Naive thymus-derived CD8-positive, alpha-beta T cell (primary cell): Measurements from ENCODE around the gene TSHR. TPM values are rescaled to one million over a fixed set of nuclear protein-coding genes. Genes with fewer than 3 reads are reported as not detected.
"Not testable (repeated sequence)": the region's sequence is repeated elsewhere in the genome, so short reads cannot be mapped to it uniquely, and the experiment has no call there.

ENCODE experiments used
- ATAC-seq, 2 donors: fragments of 150-1000 bp; cut with Tn5 transposase in 1 of 2; sonication (Bioruptor Pico), chemical (Tn5 transposase) in 1 of 2; 1 replicate in 1 of 2; 2 replicates in 1 of 2; pipeline ENCODE4 v1.10.0; 2021; ENCODE audit warnings: mild to moderate bottlenecking in 2 of 2, moderate library complexity in 2 of 2
- POLR2A ChIA-PET: fragments of 350-600 bp; sonication (Branson Sonifier 250); formaldehyde crosslinking; loops from one replicate; lab custom pipeline; 2021; ENCODE audit warnings: antibody characterized with exemption; lab: Charles Lee
- DNase-seq, 10 donors: peaks; one replicate each; pipeline versions ENCODE4 v3.0.0 to v3.0.0-alpha.2; 2020 to 2022
- H3K27ac Mint-ChIP-seq, 10 donors: one replicate each; pipeline ENCODE4 v1.8.0; 2020 to 2022; ENCODE audit warnings: mild to moderate bottlenecking in 10 of 10, mixed read lengths in 10 of 10, moderate library complexity in 4 of 10, inconsistent platforms in 1 of 10
- H3K27me3 Mint-ChIP-seq, 5 donors: one replicate each; pipeline ENCODE4 v1.8.0; 2021 to 2022; ENCODE audit warnings: mixed read lengths in 5 of 5
- H3K36me3 Mint-ChIP-seq, 3 donors: one replicate each; pipeline ENCODE4 v1.8.0; 2020 to 2022; ENCODE audit warnings: mixed read lengths in 3 of 3, mild to moderate bottlenecking in 2 of 3, inconsistent platforms in 1 of 3
- H3K4me1 Mint-ChIP-seq, 4 donors: one replicate each; pipeline ENCODE4 v1.8.0; 2021 to 2022; ENCODE audit warnings: mixed read lengths in 4 of 4
- H3K4me3 Mint-ChIP-seq, 10 donors: one replicate each; pipeline ENCODE4 v1.8.0; 2020 to 2022; ENCODE audit warnings: mild to moderate bottlenecking in 10 of 10, mixed read lengths in 10 of 10, moderate library complexity in 6 of 10, inconsistent platforms in 1 of 10
- H3K9me3 Mint-ChIP-seq, 9 donors: one replicate each; pipeline ENCODE4 v1.8.0; 2020 to 2022; ENCODE audit warnings: mixed read lengths in 9 of 9, mild to moderate bottlenecking in 3 of 9, inconsistent platforms in 1 of 9, moderate library complexity in 1 of 9
- polyA plus RNA-seq, 3 donors: library from polyadenylated mRNA; unstranded; fragments of 300-500 nt; fragmentation: Illumina TruSeq; gene quantifications; one replicate each; pipeline ENCODE4 v1.2.3, GENCODE V29; 2021
- total RNA-seq, 8 experiments: library from RNA in 2 of 8; stranded (reverse) in 2 of 8; gene quantifications; one replicate each; pipeline ENCODE4 v1.2.3 and lab custom pipeline; 2021 to 2026

Gene TSHR
- total and polyA plus RNA-seq, 5 experiments from 2014 or later: 0.40 TPM; not detected in 4

DNA sequence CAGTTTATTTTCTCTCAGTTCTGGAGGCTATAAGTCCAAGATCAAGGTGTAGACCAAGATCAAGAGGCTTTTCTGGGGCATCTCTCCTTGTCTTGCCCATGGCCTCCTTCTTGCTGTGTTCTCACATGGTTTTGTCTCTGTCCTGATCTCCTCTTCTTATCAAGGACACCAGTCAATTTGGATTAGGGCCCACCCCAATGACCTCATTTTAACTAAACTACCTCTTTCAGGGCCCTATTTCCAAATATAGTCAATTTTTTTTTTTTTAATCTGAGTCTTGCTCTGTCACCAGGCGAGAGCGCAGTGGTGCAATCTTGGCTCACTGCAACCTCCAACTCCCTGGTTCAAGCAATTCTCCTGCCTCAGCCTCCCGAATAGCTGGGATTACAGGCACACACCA, 50.8 kb downstream of the TSHR start:
- Mint-ChIP-seq H3K4me1 (no peaks in the 10 kb centered on the region), H3K27me3 (peaks cover 0 to 14% (median 4%) of the 10 kb centered on the region in 5 donors), H3K36me3 (no peaks in the 10 kb centered on the region), H3K9me3 (no peaks in the 10 kb centered on the region), H3K27ac (no peak overlapping the region), H3K4me3 (no peak overlapping the region)
- ATAC-seq: no peak
- POLR2A ChIA-PET: no interaction called here
- DNase-seq: no peak

- no peaks in the 10 kb centered on the region for H3K4me1 Mint-ChIP-seq
- DNase-seq (no peak), ATAC-seq (no peak)
- peaks cover 0 to 14% (median 2%) of the 10 kb centered on the region in 5 donors for H3K27me3 Mint-ChIP-seq
- POLR2A ChIA-PET: interaction anchor here (0.5 kb wide), 1 partner anchor 255 kb away, joined by 5 read pairs; no protein-coding TSS in a partner anchor
- H3K4me3 Mint-ChIP-seq: no peak overlapping the region
- no peak overlapping the region for H3K27ac Mint-ChIP-seq
- no peaks in the 10 kb centered on the region for H3K9me3 Mint-ChIP-seq
- H3K36me3 Mint-ChIP-seq: no peaks in the 10 kb centered on the region
These were observed 51.7 kb downstream of the TSHR start for GRCh38 chr14:81007131-81007530.

DNA sequence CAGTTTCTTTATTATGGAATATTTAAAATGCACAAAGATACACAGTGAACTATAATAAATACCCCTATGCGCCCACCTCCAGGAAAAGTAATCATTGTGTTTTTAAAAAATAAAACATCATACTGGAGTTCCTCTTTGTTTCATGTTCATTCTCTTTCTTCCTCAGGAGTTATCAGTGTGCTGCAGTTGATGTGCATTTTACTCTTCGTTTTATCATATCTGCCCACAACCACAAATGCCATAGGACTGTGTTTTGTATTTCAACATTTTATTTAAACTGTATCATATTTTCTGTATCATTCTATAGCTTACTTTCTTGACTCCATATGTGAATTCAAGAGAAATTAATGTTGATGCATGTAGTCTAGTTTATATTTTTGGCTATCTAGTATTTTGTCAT, 53.9 kb downstream of the TSHR start:
- Mint-ChIP-seq H3K27ac (no peak overlapping the region), H3K4me3 (no peak overlapping the region), H3K9me3 (peaks cover 0 to 8% (median 0%) of the 10 kb centered on the region in 9 donors), H3K4me1 (no peaks in the 10 kb centered on the region), H3K36me3 (no peaks in the 10 kb centered on the region), H3K27me3 (peaks cover 0 to 3% (median 0%) of the 10 kb centered on the region in 5 donors)
- POLR2A ChIA-PET: no interaction called here
- DNase-seq (no peak), ATAC-seq (no peak)

GRCh38 chr14:81018251-81018650, 62.8 kb downstream of the TSHR start:
- POLR2A ChIA-PET: no interaction called here
- Mint-ChIP-seq H3K27me3 (peaks cover 4 to 19% (median 14%) of the 10 kb centered on the region in 5 donors), H3K4me3 (no peak overlapping the region), H3K4me1 (peaks cover 0 to 2% (median 0%) of the 10 kb centered on the region in 4 donors), H3K27ac (peak overlapping the region in 1 of 10 donors; percentile 46), H3K36me3 (no peaks in the 10 kb centered on the region), H3K9me3 (peaks cover 0 to 9% (median 0%) of the 10 kb centered on the region in 9 donors)
- no peak for ATAC-seq
- no peak for DNase-seq

GRCh38 chr14:81018684-81019083, 63.3 kb downstream of the TSHR start:
- H3K4me1 Mint-ChIP-seq: peaks cover 0 to 2% (median 0%) of the 10 kb centered on the region in 4 donors
- POLR2A ChIA-PET: no interaction called here
- H3K9me3 Mint-ChIP-seq: peaks cover 0 to 7% (median 0%) of the 10 kb centered on the region in 9 donors
- H3K27me3 Mint-ChIP-seq: peaks cover 4 to 19% (median 14%) of the 10 kb centered on the region in 5 donors
- ATAC-seq: no peak
- no peak for DNase-seq
- H3K4me3 Mint-ChIP-seq: no peak overlapping the region
- H3K27ac Mint-ChIP-seq: no peak overlapping the region
- H3K36me3 Mint-ChIP-seq: no peaks in the 10 kb centered on the region

DNA sequence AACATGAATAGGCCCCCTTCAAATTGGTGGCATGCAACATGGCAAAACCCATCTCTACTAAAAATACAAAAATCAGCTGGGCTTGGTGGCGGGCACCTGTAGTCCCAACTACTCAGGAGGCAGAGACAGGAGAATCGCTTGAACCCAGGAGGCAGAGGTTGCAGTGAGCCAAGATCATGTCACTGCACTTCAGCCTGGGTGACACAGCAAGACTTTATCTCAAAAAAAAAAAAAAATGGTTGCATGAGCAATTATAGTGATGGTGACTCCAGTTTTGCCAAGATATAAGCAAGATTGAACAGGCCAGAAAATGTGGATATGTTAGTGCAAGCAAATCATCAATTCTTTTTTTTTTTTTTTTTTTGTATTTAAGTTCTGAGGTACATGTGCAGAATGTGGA, 63.7 kb downstream of the TSHR start:
- H3K9me3 Mint-ChIP-seq, H3K36me3 Mint-ChIP-seq, ATAC-seq, POLR2A ChIA-PET, DNase-seq, H3K4me3 Mint-ChIP-seq, H3K4me1 Mint-ChIP-seq: not testable (repeated sequence)
- H3K27ac Mint-ChIP-seq: peak overlapping the region in 1 of 10 donors; percentile 44
- H3K27me3 Mint-ChIP-seq: peaks cover 4 to 19% (median 14%) of the 10 kb centered on the region in 5 donors

DNA sequence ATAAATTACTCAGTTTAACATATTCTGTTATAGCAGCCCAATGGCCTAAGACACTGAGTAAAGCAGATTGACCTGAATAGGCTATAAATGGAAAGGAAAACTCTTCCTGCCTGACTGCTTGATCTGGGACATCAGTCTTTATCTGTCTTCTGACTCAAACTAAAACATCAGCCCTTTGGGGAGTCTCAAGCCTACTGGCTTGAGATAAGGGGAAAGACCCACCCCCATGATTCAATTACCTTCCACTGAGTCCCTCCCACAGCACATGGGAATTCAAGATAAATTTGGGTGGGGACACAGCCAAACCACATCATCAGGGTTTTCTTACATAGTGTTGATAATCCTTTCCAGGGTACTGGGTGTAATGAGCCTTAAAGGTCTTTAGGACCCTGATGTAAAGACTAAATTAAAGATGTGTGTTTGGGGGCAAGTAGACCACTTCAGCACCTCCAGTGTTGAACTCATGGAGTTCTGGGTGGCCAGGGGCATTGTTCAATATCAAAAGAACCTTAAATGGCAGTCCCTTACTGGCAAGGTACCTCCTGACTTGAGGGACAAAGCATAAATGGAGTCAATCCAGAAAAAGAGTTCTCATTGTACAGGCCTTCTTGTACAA, 67.8 kb downstream of the TSHR start:
- H3K4me1 Mint-ChIP-seq: peaks cover 0 to 2% (median 0%) of the 10 kb centered on the region in 4 donors
- peaks cover 0 to 13% (median 2%) of the 10 kb centered on the region in 5 donors for H3K27me3 Mint-ChIP-seq
- DNase-seq (no peak), ATAC-seq (no peak)
- no peak overlapping the region for H3K4me3 Mint-ChIP-seq
- peaks cover 0 to 3% (median 0%) of the 10 kb centered on the region in 3 donors for H3K36me3 Mint-ChIP-seq
- no peaks in the 10 kb centered on the region for H3K9me3 Mint-ChIP-seq
- no peak overlapping the region for H3K27ac Mint-ChIP-seq
- POLR2A ChIA-PET: no interaction called here

- H3K36me3 Mint-ChIP-seq: peaks cover 0 to 8% (median 2%) of the 10 kb centered on the region in 3 donors
- no peak for ATAC-seq
- no peak overlapping the region for H3K27ac Mint-ChIP-seq
- peaks cover 0 to 12% (median 5%) of the 10 kb centered on the region in 4 donors for H3K4me1 Mint-ChIP-seq
- H3K4me3 Mint-ChIP-seq: no peak overlapping the region
- peaks cover 0 to 2% (median 0%) of the 10 kb centered on the region in 9 donors for H3K9me3 Mint-ChIP-seq
- no peak for DNase-seq
- POLR2A ChIA-PET: no interaction called here
- H3K27me3 Mint-ChIP-seq: peaks cover 0 to 8% (median 4%) of the 10 kb centered on the region in 5 donors
These were observed 73.0 kb downstream of the TSHR start for GRCh38 chr14:81028461-81028860.

DNA sequence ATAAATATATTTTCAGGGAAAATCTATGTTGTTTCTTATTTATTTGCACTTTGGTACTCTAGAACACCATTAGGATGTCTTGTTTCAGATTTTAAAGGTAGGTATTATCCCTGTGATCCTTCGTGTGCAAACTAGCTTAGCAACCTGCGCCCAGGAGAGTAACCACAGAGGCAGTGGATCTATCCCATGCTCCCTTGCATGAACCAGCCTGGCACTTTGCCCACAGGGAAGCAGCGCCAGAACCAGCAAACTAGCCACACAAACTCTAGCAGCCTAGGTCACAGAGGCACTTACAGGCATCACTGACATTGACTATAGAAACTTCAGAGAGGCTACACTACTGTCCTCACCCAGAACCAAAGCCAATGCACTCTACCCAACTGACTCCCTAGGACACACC, 76.1 kb downstream of the TSHR start:
- no peak overlapping the region for H3K4me3 Mint-ChIP-seq
- no peak overlapping the region for H3K27ac Mint-ChIP-seq
- ATAC-seq: no peak

GRCh38 chr14:81033698-81034240, 78.3 kb downstream of the TSHR start:
- POLR2A ChIA-PET: interaction anchor here (0.6 kb wide), 2 partner anchors 416 to 1287 kb away, joined by 3 read pairs; no protein-coding TSS in a partner anchor
- ATAC-seq (no peak), DNase-seq (no peak)
- peak overlapping the region in 1 of 10 donors; percentile 8 for H3K27ac Mint-ChIP-seq
- H3K36me3 Mint-ChIP-seq: peaks cover 2 to 11% (median 9%) of the 10 kb centered on the region in 3 donors
- peaks cover 0 to 27% (median 12%) of the 10 kb centered on the region in 9 donors for H3K9me3 Mint-ChIP-seq
- H3K4me3 Mint-ChIP-seq: no peak overlapping the region
- H3K4me1 Mint-ChIP-seq: peaks cover 0 to 19% (median 9%) of the 10 kb centered on the region in 4 donors
- peaks cover 0 to 8% (median 6%) of the 10 kb centered on the region in 5 donors for H3K27me3 Mint-ChIP-seq

More for the DNA sequence above, 76.1 kb downstream of the TSHR start:
- Mint-ChIP-seq H3K4me1 (peaks cover 0 to 19% (median 9%) of the 10 kb centered on the region in 4 donors), H3K9me3 (peaks cover 0 to 15% (median 7%) of the 10 kb centered on the region in 9 donors), H3K27me3 (peaks cover 0 to 7% (median 2%) of the 10 kb centered on the region in 5 donors), H3K36me3 (peaks cover 2 to 14% (median 7%) of the 10 kb centered on the region in 3 donors)
- DNase-seq: no peak
- POLR2A ChIA-PET: no interaction called here

GRCh38 chr14:81042438-81042837, 87.0 kb downstream of the TSHR start:
- H3K27me3 Mint-ChIP-seq: peaks cover 0 to 9% (median under 1%) of the 10 kb centered on the region in 5 donors
- DNase-seq (no peak), ATAC-seq (no peak)
- POLR2A ChIA-PET: no interaction called here
- no peak overlapping the region for H3K27ac Mint-ChIP-seq
- peaks cover 0 to under 1% (median 0%) of the 10 kb centered on the region in 3 donors for H3K36me3 Mint-ChIP-seq
- peaks cover 0 to 27% (median 4%) of the 10 kb centered on the region in 9 donors for H3K9me3 Mint-ChIP-seq
- H3K4me1 Mint-ChIP-seq: no peaks in the 10 kb centered on the region
- no peak overlapping the region for H3K4me3 Mint-ChIP-seq

DNA sequence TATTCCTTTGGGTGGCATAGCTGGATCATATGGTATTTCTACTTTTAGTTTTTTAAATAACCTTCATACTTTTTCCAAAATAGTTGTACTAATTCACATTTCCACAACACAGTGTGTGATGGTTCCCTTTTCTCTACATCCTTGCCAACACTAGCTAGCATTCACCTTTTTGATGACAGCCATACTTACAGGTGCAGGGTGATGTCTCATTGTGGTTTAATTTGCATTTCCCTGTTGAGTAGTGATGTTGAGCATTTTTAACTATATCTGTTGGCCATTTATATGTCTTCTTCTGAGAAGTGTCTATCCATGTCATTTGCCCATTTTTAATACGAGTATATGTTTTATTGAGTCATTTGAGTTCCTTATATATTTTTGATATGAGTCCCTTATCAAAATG, 96.1 kb downstream of the TSHR start:
- Mint-ChIP-seq H3K4me1 (no peaks in the 10 kb centered on the region), H3K27ac (no peak overlapping the region), H3K4me3 (no peak overlapping the region), H3K27me3 (peaks cover 0 to 5% (median 0%) of the 10 kb centered on the region in 5 donors), H3K36me3 (peaks cover 0 to 25% (median 3%) of the 10 kb centered on the region in 3 donors), H3K9me3 (peaks cover 0 to 36% (median 22%) of the 10 kb centered on the region in 9 donors)
- no peak for DNase-seq
- ATAC-seq: no peak
- POLR2A ChIA-PET: no interaction called here

- H3K4me3 Mint-ChIP-seq, ATAC-seq, POLR2A ChIA-PET, H3K27me3 Mint-ChIP-seq, H3K4me1 Mint-ChIP-seq, H3K27ac Mint-ChIP-seq, DNase-seq: not testable (repeated sequence)
- H3K36me3 Mint-ChIP-seq: peaks cover 0 to 25% (median 3%) of the 10 kb centered on the region in 3 donors
- peaks cover 0 to 37% (median 20%) of the 10 kb centered on the region in 9 donors for H3K9me3 Mint-ChIP-seq
These were observed 98.6 kb downstream of the TSHR start for GRCh38 chr14:81054057-81054456.
